ENCODE results near the gene APOL1.
"Not testable (repeated sequence)": the region's sequence is repeated elsewhere in the genome, so short reads cannot be mapped to it uniquely, and the experiment has no call there.

APOL1 gene, protein sequence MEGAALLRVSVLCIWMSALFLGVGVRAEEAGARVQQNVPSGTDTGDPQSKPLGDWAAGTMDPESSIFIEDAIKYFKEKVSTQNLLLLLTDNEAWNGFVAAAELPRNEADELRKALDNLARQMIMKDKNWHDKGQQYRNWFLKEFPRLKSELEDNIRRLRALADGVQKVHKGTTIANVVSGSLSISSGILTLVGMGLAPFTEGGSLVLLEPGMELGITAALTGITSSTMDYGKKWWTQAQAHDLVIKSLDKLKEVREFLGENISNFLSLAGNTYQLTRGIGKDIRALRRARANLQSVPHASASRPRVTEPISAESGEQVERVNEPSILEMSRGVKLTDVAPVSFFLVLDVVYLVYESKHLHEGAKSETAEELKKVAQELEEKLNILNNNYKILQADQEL

DNA sequence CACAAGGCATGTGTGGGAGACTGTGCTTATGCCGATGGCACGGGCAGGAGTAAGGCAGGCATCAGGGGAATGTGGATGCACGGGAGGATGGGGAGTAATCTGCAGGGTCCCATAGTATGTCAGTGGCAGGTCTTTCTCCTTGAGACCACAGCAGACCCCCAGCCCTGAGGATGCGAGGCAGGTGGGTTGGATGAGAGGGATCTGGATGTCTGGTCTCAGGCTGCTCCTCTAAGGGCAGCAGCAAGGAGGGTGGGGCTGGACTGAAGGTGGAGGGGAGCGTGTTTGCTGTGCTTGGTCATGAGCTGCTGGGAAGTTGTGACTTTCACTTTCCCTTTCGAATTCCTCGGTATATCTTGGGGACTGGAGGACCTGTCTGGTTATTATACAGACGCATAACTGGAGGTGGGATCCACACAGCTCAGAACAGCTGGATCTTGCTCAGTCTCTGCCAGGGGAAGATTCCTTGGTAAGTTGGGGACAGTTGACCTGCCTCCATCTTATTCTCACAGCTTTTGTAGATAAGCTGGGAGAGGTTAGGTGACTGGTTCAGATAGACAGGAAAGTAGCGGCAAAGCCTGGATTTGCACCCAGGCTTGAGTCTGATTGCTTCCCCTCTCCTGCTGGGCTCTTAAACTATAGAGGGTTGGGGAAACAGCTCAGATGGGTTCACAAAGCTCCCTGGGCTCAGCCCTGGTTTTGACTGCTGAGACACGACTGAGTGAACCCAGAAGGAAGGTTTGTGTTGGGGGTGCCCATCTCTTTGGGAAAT, at the start of gene APOL1:
TSS of gene APOL1 (plus strand) at position 380 of the 769 bp plus-strand sequence. CDS start 1,823 bp downstream, outside the sequence.
- DNase-seq: no peak

GRCh38 chr22:36203441-36203840, 49.5 kb upstream of the APOL1 start:
- not testable (repeated sequence) for DNase-seq

GRCh38 chr22:36204001-36204631, 48.8 kb upstream of the APOL1 start:
- no peak for DNase-seq

DNA sequence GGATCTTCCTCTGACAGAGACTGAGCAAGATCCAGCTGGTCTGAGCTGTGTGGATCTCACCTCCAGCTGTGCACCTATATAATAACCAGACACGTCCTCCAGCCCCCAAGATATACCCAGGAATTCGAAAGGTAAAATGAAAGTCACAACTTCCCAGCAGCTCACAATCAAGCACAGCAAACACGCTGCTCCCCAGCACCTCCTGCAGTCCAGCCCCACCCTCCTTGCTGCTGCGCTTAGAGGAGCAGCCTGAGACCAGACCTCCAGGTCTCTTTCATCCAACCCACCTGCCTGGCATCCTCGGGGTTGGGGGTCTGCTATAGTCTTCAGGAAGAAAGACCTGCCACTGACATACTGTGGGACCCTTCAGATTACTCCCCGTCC, 48.3 kb upstream of the APOL1 start:
- DNase-seq: no peak

GRCh38 chr22:36205573-36205972, 47.4 kb upstream of the APOL1 start:
- not testable (repeated sequence) for DNase-seq

DNA sequence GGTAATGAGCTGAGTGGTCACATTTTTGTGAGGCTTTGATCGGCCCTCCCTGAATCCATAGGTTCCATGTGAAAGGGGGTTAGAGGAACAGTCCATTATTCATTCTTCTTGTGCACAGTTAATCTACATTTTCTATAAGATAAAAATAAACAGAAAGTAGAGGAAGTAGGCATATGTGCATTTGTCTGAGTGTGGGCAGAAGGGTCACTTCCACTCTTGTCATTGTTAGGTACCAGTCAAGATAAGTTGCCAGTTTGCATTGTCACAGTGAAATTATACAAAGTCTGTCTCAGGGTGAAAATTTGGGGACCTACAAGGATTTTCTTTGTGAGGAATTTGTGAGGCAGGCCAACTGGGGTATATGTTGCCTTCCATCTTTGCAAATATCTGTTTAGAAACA, 46.7 kb upstream of the APOL1 start:
- no peak for DNase-seq

- DNase-seq: no peak
Observed at GRCh38 chr22:36208162-36208765, 44.7 kb upstream of the APOL1 start.

- DNase-seq: no peak
Observed at GRCh38 chr22:36208914-36209313, 44.0 kb upstream of the APOL1 start.

DNA sequence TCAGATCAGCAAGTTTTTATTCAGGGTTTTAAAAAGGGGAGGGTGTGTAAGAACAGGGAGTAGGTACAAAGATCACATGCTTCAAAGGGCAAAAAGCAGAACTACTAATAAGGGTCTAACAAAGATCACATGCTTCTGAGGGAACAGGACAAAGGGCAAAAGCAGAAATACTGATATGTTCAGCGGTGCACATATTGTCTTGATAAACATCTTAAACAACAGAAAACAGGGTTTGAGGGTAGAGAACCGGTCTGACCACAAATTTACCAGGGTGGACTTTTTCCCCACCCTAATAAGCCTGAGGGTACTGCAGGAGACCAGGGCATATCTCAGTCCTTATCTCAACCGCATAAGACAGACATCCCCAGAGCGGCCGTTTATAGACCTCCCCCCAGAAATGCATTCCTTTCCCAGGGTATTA, 43.4 kb upstream of the APOL1 start:
- DNase-seq: not testable (repeated sequence)

GRCh38 chr22:36210224-36210623, 42.7 kb upstream of the APOL1 start:
- DNase-seq: no peak

- no peak for DNase-seq
Observed at GRCh38 chr22:36211237-36211861, 41.6 kb upstream of the APOL1 start.

DNA sequence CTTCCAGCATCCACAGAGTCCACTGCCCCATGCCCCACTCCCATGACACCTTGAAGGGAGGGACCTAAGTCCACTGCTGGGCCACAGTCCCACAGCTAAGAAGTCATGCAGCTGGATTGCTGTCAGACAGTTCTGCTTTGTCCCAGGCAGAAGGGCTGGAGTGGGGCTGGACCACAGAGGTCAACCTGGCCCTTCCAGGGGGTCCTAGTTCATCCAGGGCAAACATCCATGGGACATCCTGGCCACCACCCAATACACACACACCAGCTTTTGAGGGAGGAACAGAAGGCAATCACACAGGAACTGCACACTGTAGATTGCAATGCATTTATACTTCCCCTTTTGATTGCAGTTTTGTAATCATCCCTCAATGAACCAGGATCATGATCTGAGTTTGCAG, 40.0 kb upstream of the APOL1 start:
- DNase-seq: no peak

GRCh38 chr22:36213586-36213985, 39.3 kb upstream of the APOL1 start:
- DNase-seq: no peak

GRCh38 chr22:36215981-36216380, 37.0 kb upstream of the APOL1 start:
- no peak for DNase-seq

DNA sequence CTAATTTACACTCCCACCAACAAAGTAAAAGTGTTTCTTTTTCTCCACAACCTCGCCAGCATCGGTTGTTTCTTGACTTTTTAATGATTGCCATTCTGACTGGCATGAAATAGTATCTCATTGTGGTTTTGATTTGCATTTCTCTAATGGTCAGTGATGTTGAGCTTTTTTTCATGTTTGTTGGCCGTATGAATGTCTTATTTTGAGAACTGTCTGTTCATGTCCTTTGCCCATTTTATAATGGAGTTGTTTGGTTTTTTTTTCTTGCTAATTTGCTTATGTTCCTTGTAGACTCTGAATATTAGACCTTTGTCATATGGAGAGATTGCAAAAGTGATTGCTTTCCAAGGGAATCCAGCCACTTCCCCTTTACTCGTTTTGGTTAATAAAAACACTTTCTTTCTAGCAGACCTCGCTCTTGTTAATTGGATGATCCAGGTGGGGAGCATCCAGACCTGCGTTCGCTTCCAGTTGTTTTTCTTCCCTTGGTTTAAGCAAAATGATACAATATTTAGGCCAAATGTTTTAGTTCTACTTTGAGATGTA, 34.2 kb upstream of the APOL1 start:
- DNase-seq: no peak

- peak; percentile 78 for DNase-seq
Observed at GRCh38 chr22:36220451-36220921, 32.4 kb upstream of the APOL1 start.

- peak; percentile 36 for DNase-seq
Observed at GRCh38 chr22:36221799-36222751, 30.9 kb upstream of the APOL1 start.

DNA sequence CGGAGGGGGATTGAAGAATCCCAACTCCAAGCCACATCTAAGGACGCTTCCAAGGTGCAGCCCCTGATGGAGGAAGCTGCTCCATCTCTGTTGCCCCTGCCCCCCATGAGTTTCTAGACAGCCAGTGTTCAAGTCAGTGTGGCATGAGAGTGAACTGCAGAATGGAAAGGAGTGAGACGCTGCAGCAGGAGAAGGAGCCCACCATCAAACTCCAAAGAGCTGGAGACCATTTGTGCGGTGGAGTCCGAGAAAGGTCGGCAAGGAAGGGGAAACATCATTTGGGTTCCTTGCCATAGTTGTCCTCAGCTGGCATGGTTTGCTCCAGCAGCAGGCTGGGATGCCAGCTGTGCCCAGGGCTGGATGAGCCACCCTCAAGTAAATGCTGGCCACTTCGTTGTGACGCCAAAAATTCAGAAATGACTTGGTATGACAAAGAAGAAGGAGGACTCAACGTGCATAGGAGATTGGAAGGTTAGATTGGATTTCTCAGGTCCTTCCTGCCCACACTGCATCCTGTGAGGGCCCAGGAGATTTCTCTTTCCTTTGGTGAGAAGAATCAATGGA, 30.0 kb upstream of the APOL1 start:
- no peak for DNase-seq

GRCh38 chr22:36223504-36223903, 29.4 kb upstream of the APOL1 start:
- no peak for DNase-seq

- no peak for DNase-seq
Observed at GRCh38 chr22:36224245-36224644, 28.7 kb upstream of the APOL1 start.
